ENCODE measurements around the gene KHDC3L.
"Not testable (repeated sequence)": the region's sequence is repeated elsewhere in the genome, so short reads cannot be mapped to it uniquely, and the experiment has no call there.

Gene KHDC3L

DNA sequence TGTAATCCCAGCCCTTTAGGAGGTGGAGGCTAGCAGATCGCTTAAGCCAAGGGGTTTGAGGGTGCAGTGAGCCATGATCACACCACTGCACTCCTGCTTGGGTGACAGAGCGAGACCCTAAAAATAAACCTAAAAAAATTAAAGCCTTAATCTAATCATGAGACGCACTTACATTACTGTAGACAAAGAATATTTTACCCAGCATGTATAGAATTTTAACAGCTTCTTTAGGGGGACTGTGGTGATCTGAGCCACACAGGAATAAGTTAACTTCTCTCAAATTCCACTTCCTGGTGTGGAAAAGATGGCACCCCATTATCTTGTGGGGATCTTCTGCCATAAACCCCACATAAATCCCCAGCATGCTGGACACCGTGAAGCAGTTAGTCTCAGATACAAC is 9.5 kb downstream of the KHDC3L start:
- no peak for DNase-seq

DNA sequence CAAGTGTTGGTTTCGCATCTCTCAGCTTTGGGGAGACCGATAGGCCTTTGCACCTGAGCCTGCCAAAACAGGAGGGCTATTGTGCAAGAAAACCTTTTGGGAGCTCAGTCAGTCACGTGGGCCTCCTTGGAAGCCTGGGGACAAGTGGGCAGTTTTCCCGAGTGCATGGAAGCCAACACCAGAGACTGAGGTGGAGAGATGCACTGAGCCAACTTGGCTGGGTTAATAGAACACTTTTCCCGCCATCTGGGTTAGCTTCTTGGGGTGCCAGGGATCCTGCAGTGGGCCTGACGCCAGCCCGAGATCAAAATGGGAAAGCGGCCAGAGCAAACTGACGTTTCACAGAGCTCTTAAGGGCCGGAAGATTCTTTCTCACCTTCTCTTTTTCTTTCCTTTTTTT is 10.1 kb downstream of the KHDC3L start:
- no peak for DNase-seq

- no peak for DNase-seq
These were observed 12.8 kb downstream of the KHDC3L start for GRCh38 chr6:73375216-73375615.

DNA sequence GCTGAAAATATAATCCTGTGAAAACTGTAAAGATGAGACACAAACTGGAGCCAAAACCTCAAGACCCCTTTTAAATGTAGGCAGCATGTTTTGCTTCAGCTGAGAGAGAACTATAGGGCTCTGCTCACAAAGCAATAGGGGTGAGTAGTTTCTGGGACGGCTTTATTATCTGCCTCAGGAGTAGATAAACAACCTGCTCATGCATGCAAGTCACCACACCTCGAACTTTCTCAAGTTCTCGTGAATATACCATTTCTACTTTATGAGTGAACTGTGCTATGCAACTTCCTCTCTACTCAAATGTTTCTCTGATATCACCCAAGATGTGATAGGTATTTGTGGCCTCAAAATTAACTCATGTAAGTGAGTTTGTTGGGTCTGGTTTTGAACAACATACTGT is 14.8 kb downstream of the KHDC3L start:
- no peak for DNase-seq

- DNase-seq, result not testable (repeated sequence)
These were observed 19.1 kb downstream of the KHDC3L start for GRCh38 chr6:73381531-73381930.

DNA sequence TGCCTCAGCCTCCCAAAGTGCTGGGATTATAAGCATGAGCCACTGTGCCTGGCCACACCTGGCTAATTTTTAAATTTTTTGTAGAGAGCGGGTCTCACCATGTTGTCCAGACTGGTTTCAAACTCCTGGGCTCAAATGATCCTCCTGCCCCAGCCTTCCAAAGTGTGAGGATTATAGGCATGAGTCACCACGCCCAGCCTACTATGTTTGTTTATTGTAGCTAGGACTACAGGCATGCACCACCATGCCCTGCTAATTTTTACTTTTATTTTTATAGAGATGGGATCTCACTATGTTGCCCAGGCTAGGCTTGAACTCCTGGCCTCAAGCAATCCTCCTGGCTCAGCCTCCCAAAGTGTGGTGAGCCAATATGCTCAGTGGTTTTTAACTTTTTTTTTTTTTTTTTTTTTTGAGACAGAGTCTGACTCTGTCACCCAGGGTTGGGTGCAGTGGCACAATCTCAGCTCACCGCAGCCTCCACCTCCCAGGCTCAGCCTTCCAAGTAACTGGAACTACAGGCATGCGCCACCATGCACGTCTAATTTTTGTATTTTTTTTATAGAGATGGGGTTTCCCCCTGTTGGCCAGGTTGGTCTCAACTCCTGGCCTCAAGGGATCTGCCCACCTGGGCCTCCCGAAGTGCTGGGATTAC is 20.1 kb downstream of the KHDC3L start:
- no peak for DNase-seq

GRCh38 chr6:73388433-73388799 is 26.0 kb downstream of the KHDC3L start:
- no peak for DNase-seq

GRCh38 chr6:73388800-73389512 is 26.5 kb downstream of the KHDC3L start:
- peak; percentile 54 for DNase-seq

DNA sequence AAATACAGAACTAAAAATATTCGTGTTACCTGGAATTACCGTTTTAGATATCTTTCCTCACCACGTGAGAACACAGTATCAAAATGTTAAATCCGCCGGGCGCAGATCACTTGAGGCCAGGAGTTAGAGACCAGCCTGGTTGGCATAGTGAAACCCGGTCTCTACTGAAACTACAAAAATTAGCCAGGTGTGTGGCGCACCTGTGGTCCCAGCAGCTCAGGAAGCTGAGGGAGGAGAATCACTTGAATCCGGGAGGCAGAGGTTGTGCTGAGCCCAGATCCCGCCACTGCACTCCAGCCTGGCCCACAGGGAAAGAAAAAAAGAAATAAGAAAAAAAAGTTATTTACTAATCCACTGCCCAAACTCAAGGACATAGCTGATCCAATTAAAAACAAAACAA is 27.4 kb downstream of the KHDC3L start:
- DNase-seq, result no peak

DNA sequence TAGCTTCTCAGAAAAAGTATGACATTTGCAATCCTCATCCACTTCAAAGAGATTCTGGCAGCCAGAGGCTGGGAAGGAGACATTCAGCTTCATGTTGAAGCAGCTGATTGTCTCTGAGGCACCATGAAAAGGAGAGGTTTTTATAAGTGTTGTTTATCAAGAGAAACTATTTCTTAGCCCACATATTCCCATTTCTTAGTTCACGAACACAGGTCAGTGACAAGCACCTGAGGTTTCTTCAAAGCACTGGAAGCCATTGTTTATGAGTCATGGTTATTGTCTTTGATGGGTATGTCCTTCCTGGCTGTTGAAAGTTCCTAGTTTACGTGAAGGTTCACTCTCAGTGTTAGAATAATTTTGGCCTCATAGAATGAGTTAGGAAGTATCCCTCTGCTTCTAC is 29.2 kb downstream of the KHDC3L start:
- DNase-seq, result no peak

GRCh38 chr6:73392188-73392587 is 29.7 kb downstream of the KHDC3L start:
- not testable (repeated sequence) for DNase-seq

DNA sequence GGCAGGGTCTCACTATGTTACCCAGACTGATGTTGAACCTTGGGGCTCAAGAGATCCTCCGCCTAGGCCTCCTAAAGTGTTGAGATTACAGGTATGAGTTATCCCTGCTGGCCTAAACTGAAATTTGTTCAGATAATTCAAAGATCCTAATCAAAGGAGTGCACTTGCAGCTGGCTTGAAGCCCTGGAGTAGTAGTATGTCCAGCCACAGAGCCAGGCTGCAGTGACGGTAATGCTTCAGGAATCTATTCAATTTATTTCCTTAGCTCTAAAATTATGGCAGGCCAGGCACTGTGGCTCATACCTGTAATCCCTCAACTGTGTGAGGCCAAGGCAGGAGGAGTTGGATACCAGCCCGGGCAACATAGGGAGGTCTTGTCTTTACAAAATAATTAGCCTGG is 30.8 kb downstream of the KHDC3L start:
- peak; percentile 16 for DNase-seq

- DNase-seq, result peak; percentile 41
These were observed 32.3 kb downstream of the KHDC3L start, which contains the start of gene DDX43 for GRCh38 chr6:73394577-73395354. Gene DDX43, plus strand, starts transcription at chr6:73394828. Its CDS starts 78 bp downstream, at chr6:73394906.

- DNase-seq, result no peak
These were observed 33.4 kb downstream of the KHDC3L start for GRCh38 chr6:73395875-73396274.

- DNase-seq, result no peak
These were observed 38.2 kb downstream of the KHDC3L start for GRCh38 chr6:73400656-73401055.

GRCh38 chr6:73409395-73409794 is 46.9 kb downstream of the KHDC3L start:
- DNase-seq, result no peak

- DNase-seq, result no peak
These were observed 50.6 kb downstream of the KHDC3L start for GRCh38 chr6:73413102-73413501.
